NT2/D1 (cell line): ENCODE data around the gene TSEN2.

ENCODE experiments used
- SUZ12 ChIP-seq: IDR thresholded peaks from 2 replicates; pipeline ENCODE4 v1.6.1; 2011; ENCODE audit not compliant: insufficient read length, insufficient read depth; ENCODE audit errors: extremely low read depth
- YY1 ChIP-seq: IDR thresholded peaks from 2 replicates; pipeline ENCODE4 v1.6.1; 2011; ENCODE audit not compliant: insufficient read length, insufficient read depth
- ZNF274 ChIP-seq: IDR thresholded peaks from 2 replicates; pipeline ENCODE4 v1.6.1; 2011; ENCODE audit warnings: mild to moderate bottlenecking, low read depth, low read length

DNA sequence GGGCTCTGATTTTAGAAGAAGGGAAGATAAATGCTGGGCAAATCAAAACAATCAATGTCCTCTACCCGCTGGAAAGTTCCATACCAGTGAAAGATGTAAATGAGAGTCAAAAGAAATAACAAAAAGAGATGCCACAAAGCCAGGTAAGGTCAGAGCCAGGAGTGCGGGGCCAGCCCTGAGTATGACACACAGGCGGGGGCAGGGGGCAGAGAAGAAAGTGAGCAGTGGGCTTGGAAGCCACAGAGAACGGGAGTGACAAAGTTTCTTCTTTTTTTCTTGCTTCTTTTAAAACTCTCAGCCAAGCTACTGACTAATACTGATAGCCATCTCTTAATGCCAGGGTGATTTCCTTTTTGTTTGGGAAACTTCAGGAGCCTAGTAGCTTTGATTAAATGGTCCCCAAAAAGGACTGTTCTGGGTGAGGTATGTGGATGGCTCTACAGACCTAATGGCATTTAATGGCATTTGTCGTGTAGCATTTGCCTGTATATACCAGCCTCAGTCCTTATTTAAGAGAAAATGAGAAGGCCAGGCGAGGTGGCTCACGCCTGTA, 23.1 kb upstream of the TSEN2 start:
- TF ChIP-seq YY1: no peak
- TF ChIP-seq ZNF274: no peak
- TF ChIP-seq SUZ12: no peak
